HL-60/S4 treated with retinoic acid at 250 ng/mL for 4 days and 3 days (cell line): ENCODE results near the gene MRPS6.

Source experiments
- in situ Hi-C: fragments of 300-500 bp; cut with MboI; formaldehyde crosslinking; loops from 2 replicates; pipeline ENCODE4 v1.7.0; 2022; ENCODE audit warnings: low sequenced_read_pairs

MRPS6 gene

DNA sequence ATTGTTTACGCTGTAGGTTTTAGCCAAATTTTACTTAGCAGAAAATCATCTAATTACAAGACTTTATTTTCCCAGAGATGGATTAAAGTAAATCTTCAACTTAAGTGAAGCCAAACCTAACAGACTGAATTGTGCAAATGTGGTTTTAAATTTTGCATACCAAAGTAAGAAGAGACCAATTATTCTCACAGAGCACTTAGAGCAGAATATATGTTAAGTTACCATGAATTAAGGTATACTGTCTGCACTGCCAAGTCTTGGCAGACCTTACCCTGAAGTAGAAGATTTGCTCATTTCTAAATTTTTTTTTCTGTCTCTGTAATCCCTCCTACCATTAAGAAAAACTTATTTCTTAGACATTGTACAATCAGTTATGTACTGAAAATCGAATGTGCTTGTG lies 24.1 kb downstream of the MRPS6 start:
- in situ Hi-C loops, result no loop called here

DNA sequence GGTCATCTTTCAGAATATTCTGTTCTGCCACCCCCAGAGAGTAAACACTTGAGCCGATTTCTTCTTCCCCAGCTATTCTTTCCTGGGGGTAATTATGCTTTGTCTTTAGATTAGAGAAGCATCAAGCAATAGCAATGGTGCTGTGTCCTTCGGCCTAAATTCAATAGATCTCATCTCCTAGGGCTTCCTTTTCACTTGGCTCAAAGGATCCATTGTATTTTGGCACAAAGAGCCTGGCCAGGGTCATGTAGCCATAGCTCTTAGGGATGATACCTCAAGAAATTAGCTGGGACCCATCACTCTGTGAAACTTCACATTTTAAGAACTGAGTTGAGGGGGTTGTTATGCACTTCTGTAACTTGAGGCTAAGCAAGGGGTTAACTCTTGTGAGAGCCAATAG lies 27.0 kb downstream of the MRPS6 start:
- in situ Hi-C loops, result no loop called here

DNA sequence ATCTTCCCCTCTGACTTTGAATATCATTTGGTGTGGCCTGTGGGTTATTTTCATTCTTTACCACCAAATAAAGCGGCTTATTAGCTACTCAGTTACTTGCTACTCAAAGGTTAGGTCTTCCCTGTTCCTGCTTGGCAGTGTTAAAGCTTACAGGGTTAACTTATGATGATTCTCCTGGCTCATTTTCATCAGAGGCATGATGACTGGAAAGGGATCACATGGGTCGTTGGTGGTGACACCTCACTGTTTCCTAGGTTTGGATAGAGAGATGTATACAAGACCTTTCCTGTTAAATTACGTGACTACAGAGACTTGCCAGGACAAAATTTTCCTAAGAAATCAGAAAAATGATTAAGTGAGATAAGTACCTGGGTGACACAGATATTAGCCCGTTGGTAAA lies 27.4 kb downstream of the MRPS6 start:
- in situ Hi-C loops, result no loop called here

DNA sequence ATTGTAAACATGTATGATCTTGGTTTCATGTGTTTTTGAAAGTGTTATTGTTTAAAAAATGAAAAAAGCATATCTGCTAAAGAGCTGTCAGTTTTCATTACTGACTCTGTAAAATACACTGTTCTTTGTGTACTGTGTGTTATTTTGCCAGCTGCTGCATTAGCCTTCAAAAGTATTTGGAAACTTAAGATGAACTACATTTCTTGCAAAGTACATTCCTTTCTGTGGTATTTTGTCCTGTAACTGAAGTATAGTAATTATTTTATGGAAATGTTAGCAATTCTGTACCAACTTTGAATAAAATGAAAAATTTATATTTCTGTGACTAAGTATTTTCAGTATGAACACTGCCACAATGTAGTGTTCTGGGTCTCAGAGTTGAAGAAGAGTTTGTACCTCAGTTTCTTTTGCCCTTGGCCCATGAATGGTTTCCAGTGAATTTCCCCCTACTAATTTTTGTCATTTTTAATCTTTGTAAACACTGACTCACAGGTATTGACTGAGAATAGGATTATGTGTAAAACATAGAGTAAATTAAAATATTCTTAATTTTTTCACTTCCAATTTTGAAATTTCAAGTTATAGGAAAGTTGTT lies 32.7 kb downstream of the MRPS6 start:
- in situ Hi-C loops, result no loop called here

DNA sequence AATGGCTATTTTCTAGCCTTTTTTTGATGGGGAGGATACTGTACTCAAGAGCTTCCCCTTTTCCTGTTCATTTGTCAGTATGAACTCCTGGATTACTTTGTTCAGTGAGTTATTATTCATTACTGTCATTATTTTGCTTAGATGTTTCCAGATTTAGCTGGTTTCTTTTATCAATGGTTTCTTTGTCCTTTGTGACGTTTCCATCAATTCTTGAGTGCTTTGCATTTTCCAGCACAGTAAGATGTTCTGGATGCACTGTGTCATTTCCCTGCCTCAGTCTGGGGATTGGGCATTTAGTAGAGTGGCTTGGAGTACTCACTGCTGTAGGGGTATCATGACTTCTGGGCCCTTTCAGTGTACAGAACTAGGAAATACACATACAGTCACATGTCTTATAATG lies 34.2 kb downstream of the MRPS6 start:
- in situ Hi-C loops, result no loop called here

DNA sequence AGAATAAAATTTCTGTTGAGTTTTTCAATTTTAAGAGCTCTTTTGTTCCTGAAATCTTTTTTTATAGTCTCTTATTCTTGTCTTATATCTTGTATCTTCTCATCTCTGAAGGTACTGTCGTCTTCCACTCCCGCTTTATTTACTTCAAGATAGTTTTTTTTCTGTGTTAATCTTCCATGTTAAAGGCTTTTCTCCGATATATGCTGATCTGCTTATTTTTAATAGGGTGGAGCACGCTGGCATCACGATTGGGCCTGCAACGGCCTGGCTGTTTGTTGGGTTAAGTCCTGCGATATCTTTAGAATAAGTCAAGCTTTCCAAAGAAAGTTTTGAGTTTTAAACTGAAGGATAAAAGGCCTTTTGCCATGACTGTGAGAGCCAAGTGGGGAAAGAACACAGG lies 35.7 kb downstream of the MRPS6 start:
- in situ Hi-C loops, result no loop called here

DNA sequence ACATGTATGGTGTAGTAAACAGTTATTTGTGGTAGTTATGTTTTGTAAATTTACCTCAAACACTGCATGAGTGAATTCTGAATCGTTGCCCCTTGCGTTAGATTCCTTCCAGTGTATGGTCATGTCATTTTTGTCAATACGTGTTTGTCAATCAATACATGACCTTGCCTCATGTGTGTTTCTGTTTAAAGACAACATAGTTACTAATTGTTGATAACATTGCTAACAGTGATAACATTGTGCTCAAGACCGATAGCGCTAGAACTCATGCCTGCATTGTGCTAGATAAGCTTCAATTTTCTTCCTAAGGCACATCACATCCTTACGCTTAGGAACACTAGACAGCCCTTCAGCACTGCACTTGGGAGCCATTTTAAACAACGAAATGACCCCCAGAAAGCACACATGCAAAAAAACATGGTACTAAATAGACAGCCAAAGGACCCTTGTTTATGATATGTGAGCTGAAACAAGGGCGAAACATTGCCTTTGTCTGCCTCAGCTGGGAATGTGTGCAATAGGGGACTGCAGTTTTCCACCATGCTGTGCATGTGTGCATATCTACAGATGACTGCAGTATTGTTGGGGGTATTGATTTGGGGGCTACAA lies 37.3 kb downstream of the MRPS6 start:
- in situ Hi-C loops, result no loop called here

DNA sequence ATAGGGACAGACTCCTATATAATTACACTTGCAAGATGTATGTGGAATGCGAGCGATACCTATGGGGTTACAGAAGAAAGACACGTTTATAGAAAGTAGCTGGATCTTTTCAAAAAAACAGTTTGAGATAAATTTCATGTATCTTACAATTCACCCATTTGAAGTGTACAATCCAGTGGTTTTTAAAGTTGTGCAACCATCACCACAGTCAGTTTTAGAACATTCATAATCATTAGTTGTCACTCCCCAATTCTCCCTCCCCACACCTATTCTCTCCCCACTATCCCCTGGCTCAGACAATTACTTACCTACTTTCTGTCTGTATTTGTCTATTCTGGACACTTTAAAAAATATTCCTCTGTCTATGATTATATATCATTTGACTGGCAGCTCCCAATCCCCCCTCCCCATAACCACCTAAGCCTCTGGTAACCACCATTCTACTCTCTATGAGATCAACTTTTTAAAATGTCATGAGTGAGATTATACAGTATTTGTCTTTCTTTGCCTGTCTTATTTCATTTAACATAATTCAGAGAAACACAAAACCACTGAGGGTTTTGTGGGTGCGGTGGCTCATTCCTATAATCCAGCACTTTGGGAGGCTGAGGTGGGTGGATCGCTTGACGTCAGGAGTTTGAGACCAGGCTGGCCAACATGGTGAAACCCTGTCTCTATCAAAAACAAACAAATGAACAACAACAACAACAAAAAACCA lies 39.1 kb downstream of the MRPS6 start:
- in situ Hi-C loops, result no loop called here

DNA sequence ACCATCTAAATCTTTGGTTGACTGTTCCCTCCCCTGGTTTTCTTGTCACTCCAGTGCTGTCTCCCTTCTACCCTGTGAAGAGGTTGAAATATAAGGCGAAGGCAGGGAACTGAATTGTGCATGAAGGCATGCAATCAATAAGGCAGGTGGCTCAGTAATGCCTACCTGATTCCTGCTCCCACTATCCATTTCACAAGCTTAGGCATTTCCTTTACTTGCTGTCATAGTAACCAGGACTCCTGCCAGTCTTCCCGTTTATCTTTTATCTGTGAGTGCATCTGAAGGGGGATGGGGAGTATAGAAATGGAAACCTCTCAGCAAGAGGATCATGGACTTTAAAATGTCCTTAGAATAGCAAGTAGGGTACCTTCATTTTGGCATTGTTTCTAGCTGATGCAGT lies 40.5 kb downstream of the MRPS6 start:
- in situ Hi-C loops, result no loop called here

DNA sequence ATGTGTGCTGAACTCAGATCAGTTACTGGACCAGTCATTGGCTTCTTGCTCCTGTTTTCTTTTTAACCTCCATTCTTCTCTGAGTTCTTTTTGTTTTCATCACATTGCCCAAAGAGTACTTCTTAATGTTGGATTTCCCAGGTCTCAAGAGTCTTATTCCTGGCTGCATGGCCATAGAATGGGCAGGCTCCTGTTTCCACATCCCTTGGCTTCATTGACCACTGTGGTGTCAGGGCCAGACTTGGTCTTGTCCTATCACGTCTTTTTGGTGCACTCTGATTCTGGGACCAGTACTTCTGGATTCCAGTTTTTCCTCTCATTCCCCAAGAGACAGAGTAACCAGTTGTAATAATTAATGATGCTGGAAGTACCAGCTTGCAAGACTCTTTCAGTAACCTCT lies 41.8 kb downstream of the MRPS6 start:
- in situ Hi-C loops, result no loop called here

DNA sequence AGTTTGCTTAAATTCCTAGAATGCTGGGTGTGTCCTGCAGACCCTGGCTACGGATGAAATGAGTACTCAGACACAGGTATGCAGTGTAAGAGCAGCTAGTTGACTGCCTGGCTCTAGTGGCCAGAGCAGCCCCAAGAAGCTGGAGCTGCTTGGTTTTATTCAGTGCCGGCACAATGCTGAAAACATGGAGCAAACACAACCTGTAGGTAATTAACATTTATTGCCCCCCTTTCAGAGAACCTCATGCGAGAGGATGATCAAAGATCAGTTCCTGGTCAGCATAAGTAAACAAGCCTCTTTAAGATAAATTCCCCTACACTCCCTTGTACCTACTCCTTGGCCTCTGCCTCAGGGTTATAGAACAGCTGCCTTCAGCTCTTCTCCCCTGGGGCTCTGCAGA lies 43.2 kb downstream of the MRPS6 start:
- in situ Hi-C loops, result no loop called here

DNA sequence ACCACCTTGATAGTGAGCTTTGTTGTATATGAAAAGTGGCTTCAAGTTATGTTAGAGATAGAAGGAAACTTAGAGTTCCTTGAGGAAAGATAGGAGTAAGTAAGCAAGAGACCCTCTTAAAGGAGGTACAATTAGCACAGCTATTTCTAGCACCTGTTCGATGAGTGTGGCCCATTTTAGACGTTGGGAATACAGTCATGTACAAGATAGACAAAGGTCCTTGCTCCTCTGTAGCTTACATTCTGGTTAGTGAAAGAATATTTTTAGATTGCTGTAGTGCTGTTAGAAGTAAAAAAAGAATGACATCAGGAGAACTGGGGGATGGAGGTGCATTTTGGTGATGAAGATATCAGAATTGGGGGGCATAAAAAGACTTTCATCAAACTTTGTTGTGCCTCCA lies 47.5 kb downstream of the MRPS6 start:
- in situ Hi-C loops, result no loop called here

DNA sequence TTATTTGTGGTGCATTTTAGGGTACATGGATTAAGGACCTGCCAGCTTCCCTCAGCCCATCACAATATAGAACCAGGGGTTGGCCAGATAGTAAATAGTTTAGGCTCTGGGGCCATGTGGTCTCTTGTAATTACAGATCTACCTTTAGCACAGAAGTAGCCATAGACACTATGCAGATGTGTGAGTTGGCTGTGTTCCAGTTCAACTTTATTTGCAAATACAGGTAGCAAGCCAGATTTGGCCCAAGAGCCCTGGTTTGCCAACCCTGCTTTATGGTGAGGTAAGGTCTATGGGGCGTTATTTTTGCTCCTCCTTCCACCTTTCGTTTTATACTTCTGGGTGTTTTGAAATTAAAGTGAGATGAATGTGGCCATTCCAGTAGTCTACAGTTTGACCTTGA lies 48.7 kb downstream of the MRPS6 start:
- in situ Hi-C loops, result no loop called here

DNA sequence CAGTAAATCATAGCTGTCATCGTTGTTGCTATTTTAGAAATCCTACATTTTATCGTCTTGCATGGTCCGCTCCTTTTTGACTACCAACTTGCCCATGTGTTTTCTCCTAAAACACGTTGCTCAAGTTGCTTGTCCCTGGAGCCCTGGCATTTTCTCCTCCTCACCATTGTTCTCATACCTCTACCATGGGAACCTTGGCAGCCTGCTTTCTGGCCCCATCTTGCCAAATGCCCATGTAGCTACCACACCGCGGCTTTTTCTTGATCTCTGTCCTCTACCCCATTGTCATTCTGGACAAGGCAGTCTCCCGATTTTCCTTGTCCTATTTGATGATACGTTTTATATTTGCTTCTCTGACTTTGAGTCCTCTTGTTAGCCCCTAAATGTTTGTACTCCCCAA lies 50.2 kb downstream of the MRPS6 start:
- in situ Hi-C loops, result no loop called here

DNA sequence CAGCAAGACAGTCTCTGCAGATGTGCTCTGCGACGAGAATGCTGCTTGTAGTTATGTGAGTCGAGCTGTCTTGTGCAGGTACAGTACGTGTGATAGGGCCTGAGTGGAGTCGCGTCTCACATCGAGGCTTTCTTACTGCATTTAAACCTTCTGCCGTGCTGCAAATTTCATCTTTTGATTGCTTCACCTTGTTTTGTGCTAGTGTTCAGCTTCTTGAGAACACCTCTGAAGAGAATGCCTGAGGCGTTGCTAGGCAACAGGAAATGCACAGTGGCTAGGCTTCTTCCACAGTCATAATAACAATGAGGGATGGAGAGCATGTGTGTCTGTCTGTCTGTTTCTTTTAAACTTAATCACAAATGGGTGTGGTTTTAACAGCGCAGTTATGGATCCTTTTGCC lies 52.9 kb downstream of the MRPS6 start:
- in situ Hi-C loops, result no loop called here

DNA sequence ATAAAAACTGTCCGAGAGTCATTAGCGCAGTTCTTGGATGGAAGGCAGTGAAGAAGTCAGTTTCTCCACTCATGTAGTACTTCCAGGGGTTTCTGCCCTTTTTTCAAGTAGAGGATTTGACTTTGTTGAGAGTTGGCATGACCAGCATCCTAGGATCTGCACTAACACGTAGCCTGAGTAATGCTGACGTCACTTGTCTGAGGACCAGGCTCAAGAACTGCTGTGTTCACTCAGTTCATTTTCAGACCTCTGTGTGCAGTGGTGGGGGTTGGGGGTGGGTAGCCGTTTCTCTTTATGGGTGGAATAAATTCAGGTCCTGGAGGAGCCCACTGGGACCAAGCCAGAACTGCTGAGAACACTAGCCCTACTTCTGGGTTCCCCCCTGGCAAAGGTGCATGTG lies 53.3 kb downstream of the MRPS6 start:
- in situ Hi-C loops, result no loop called here

DNA sequence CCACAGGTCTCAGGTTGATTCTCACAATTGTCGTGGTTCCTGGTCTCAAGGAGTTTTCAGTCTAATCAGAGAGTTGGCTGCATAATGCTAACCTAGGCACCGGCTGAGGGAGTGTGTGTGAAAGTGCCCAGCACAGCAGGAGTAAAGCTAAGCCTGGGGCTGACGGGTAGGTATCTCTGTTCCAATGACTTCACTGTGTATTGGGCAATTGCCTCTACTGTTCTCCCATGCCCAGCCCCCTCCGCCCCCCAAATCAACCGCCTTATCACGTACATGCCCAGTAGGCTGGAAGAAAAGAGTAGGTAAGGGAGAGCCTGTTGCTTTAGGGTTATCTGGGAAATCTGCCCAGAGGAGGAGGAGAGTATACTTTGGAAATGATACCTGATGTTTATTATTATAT lies 54.7 kb downstream of the MRPS6 start:
- in situ Hi-C loops, result no loop called here

DNA sequence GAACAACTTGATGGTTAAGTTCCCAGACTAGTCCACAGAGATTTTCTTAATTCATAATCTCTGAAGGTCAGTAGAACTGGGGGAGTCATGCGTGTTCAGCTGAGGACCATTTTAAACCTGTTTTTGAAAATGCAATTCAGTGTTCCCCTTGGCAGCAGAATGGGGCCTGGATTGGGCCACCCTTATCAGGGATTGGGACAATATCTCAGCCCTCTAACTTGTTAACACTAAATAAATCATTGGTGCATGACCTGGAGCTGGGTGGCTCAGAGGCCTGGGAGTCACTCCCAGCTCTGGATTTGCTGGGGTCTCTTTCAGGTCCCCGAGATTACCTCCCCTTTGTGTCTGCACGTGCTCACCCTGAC lies 55.3 kb downstream of the MRPS6 start:
- in situ Hi-C loops, result no loop called here

DNA sequence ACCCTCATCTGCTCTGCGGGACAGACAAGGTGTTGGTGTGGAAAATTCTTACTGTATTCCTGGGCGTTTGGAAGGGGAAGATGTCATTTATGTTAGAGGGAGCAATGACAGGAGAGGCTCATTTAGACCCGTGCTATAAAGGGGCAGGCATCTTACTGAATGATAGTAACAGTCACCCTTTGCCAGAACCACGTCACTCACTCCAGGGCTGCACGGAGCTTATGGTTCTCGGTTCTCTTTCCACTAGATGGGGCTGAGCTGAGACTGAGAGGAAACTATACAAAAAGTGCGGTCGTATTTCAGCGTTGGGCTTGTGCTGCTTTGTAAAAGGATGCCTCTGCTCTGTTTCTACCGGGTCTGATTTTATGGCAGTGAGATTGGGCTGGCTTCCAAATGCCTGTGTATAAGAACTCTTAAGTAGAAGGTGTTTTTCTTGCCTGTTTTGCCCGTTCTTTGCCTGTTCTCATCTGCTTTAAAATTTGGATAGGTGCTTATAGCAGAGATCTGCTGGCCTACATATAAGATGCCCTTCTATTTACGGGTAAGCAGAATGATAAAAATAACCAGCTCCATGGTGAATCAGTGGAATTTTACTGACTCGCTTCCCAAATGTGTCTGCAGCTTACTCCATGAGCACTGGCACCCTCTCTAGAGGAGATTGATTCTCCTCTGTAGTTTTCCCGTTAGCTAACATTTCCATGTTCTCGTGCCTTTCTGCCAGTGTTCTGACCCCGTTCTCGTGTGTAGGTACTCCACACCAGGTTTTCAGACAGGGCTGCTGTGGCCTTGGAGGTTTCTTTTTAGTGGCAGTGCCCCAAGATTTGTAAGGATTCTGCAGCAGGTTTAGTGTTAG lies 55.9 kb downstream of the MRPS6 start:
- in situ Hi-C loops, result no loop called here

DNA sequence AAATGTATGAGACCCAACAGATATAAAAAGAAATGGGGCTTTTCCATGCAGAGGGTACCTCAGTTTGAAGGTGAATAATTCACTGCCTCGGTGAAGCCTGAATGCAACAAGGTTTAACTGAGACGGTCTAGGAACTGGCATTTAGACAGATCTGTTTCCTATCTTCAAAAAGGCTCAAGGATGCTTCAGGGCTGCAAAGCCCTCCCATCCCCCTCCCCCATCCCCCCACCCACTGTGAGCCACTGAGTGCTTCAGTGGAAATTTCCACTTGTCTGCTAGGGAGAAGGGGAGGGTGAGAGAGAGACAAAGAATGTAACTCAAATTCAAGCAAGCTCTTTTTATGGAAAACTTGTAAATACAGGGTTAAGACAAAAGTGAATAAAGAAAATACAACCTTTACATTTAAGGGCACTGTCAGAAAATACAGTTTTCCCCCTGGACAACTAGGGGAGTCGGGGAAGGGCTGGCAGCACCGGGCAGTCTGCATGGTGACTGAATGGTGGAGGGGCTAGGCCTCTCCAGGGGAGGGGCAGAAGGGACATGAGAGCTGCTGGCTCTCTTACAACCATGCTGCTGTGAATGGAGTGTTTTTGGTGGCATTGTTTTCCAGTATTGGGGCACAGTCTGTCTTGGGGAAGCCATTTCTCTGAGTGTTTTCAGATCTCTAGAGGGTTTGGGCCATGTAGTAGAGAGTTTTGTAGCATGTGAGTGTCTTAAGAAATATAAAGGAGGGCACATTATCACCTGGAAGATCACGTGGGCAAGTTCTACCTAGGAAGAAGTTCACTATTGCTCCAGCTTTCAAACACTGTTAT lies 56.7 kb downstream of the MRPS6 start:
- in situ Hi-C loops, result no loop called here

DNA sequence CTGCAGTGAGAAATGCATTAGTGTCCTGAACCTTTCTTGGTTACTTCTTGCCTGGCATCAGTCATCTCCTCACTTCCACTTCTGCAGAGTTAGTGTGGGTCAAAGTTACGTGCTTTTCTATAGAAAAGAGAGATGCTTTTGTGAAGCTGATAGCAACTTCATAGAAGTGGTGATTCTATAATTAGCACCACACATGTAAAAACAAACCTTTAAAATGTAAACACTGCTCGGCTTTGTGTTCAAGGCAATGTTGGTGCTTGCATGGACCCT lies 57.3 kb downstream of the MRPS6 start:
- in situ Hi-C loops, result no loop called here
